HCT116 (cell line): Measurements from ENCODE around the gene PKNOX2. TPM values are rescaled to one million over a fixed set of nuclear protein-coding genes. Genes with fewer than 3 reads are reported as not detected.

Experiments
- ATAC-seq: fragments of 200-7000 bp; cut with Tn5 transposase; 2 replicates; pipeline ENCODE4 v1.9.1; 2020; ENCODE audit warnings: mild to moderate bottlenecking, moderate library complexity
- BruUV-seq: library from RNA; stranded (reverse); fragments of 400-500 nt; replicated peaks from 2 replicates; lab custom pipeline; 2021; lab: Mats Ljungman, UMichigan
- CTCF ChIA-PET: fragments of 300-600 bp; sonication (Branson Sonifier 250); formaldehyde crosslinking; loops from one replicate; lab custom pipeline; 2021; ENCODE audit warnings: antibody characterized with exemption; lab: Charles Lee
- POLR2A ChIA-PET: fragments of 300-600, 350-600 bp; sonication (Branson Sonifier 250); formaldehyde crosslinking; loops from one replicate; lab custom pipeline; 2021; ENCODE audit warnings: antibody characterized with exemption; lab: Charles Lee
- RAD21 ChIA-PET, 2 experiments: fragments of 300-600 bp; sonication (Branson Sonifier 250); formaldehyde crosslinking; loops; one replicate each; lab custom pipeline; 2023; ENCODE audit warnings: low total read pairs in 2 of 2; ENCODE audit not compliant: uncharacterized antibody in 2 of 2, unreplicated experiment in 2 of 2, low non-redundant PET in 1 of 2; lab: Charles Lee
- DNase-seq: peaks from one replicate; pipeline ENCODE4 v3.0.0-alpha.2; 2010; ENCODE audit warnings: low read depth, low spot score
- H2AFZ ChIP-seq: fragments of 200-600 bp; shearing (Covaris generic), sonication (generic); 2 replicates; pipeline ENCODE4 v1.6.1; 2017; ENCODE audit warnings: low read depth, mixed run types, mixed read lengths, antibody characterized with exemption, low read length; ENCODE audit not compliant: poor library complexity, severe bottlenecking
- H3K27ac ChIP-seq: 2 replicates; pipeline ENCODE4 v1.5.1; 2012; ENCODE audit warnings: low read depth, low read length
- H3K27me3 ChIP-seq: fragments of 200-600 bp; sonication (generic); 2 replicates; pipeline ENCODE4 v1.6.1; 2016; ENCODE audit warnings: mixed run types, low read length, mixed read lengths; ENCODE audit not compliant: insufficient read depth
- H3K36me3 ChIP-seq, 2 experiments: fragments of 200-500 bp in 1 of 2; fragments of 200-600 bp in 1 of 2; sonication (Bioruptor generic) in 1 of 2; sonication (generic) in 1 of 2; 2 replicates each; pipeline versions ENCODE4 v1.5.1 to v1.6.1; 2014 to 2016; ENCODE audit warnings: low read length in 2 of 2, inconsistent platforms in 1 of 2, mixed read lengths in 1 of 2, mixed run types in 1 of 2; ENCODE audit not compliant: insufficient read depth in 2 of 2, control insufficient read depth in 1 of 2
- H3K4me1 ChIP-seq, 2 experiments: fragments of 200-600 bp in 1 of 2; sonication (generic) in 1 of 2; 2 replicates each; pipeline versions ENCODE4 v1.5.1 to v1.6.1; 2012 to 2017; ENCODE audit warnings: low read length in 2 of 2, inconsistent platforms in 1 of 2, mild to moderate bottlenecking in 1 of 2, mixed read lengths in 1 of 2, mixed run types in 1 of 2, moderate library complexity in 1 of 2; ENCODE audit not compliant: insufficient read depth in 2 of 2, control insufficient read depth in 1 of 2
- H3K4me2 ChIP-seq: fragments of 200-600 bp; sonication (generic); 2 replicates; pipeline ENCODE4 v1.6.1; 2017; ENCODE audit warnings: mixed run types, low read length, mixed read lengths
- H3K4me3 ChIP-seq, 2 experiments: fragments of 200-600 bp in 1 of 2; sonication (generic) in 1 of 2; replicated peaks in 1 of 2; 2 replicates each; pipeline ENCODE4 v1.5.1; 2011 to 2016; ENCODE audit warnings: low read length in 2 of 2, control low read depth in 1 of 2, low read depth in 1 of 2, mild to moderate bottlenecking in 1 of 2, mixed read lengths in 1 of 2, mixed run types in 1 of 2
- H3K79me2 ChIP-seq: fragments of 200-600 bp; sonication (generic); 2 replicates; pipeline ENCODE4 v1.6.1; 2017; ENCODE audit warnings: mild to moderate bottlenecking, mixed run types, low read length, moderate library complexity, mixed read lengths; ENCODE audit not compliant: insufficient read depth
- H3K9ac ChIP-seq: fragments of 200-600 bp; sonication (generic); 2 replicates; pipeline ENCODE4 v1.6.1; 2016; ENCODE audit warnings: low read length, mixed read lengths
- H3K9me2 ChIP-seq: fragments of 200-600 bp; sonication (generic), shearing (Covaris generic); 2 replicates; pipeline ENCODE4 v1.6.1; 2017; ENCODE audit warnings: mixed run types, mild to moderate bottlenecking, moderate library complexity; ENCODE audit not compliant: insufficient read depth
- H3K9me3 ChIP-seq, 2 experiments: fragments of 200-500 bp in 1 of 2; fragments of 200-600 bp in 1 of 2; sonication (Bioruptor generic) in 1 of 2; sonication (generic) in 1 of 2; 2 replicates each; pipeline ENCODE4 v1.6.1; 2014 to 2017; ENCODE audit warnings: low read length in 2 of 2, mixed read lengths in 2 of 2, inconsistent platforms in 1 of 2, low read depth in 1 of 2, mild to moderate bottlenecking in 1 of 2, mixed run types in 1 of 2, moderate library complexity in 1 of 2; ENCODE audit not compliant: control insufficient read depth in 1 of 2, insufficient read depth in 1 of 2
- H4K20me1 ChIP-seq: fragments of 200-600 bp; sonication (generic), shearing (Covaris generic); 2 replicates; pipeline ENCODE4 v1.6.1; 2017; ENCODE audit warnings: mixed run types, mild to moderate bottlenecking, moderate library complexity; ENCODE audit not compliant: insufficient read depth
- CBX3 ChIP-seq: IDR thresholded peaks from 2 replicates; pipeline ENCODE4 v1.6.1; 2012; ENCODE audit warnings: low read depth
- ELF1 ChIP-seq: IDR thresholded peaks from 2 replicates; pipeline ENCODE4 v1.6.1; 2012; ENCODE audit warnings: low read depth, borderline replicate concordance
- EZH2 ChIP-seq: fragments of 200-600 bp; sonication (generic); IDR thresholded peaks from 2 replicates; pipeline ENCODE4 v1.6.1; 2017; ENCODE audit warnings: antibody characterized with exemption, mixed run types
- JUND ChIP-seq: IDR thresholded peaks from 2 replicates; pipeline ENCODE4 v1.6.1; 2012
- MAX ChIP-seq: IDR thresholded peaks from 2 replicates; pipeline ENCODE4 v1.6.1; 2012
- POLR2A ChIP-seq: IDR thresholded peaks from 2 replicates; pipeline ENCODE4 v1.7.0; 2011; ENCODE audit warnings: borderline replicate concordance; ENCODE audit not compliant: insufficient read depth, insufficient read length; ENCODE audit errors: extremely low read depth
- RAD21 ChIP-seq: IDR thresholded peaks from 2 replicates; pipeline ENCODE4 v1.6.1; 2012; ENCODE audit warnings: low read depth, mild to moderate bottlenecking
- SP1 ChIP-seq: IDR thresholded peaks from 2 replicates; pipeline ENCODE4 v1.6.1; 2012; ENCODE audit warnings: low read depth
- TCF7L2 ChIP-seq: IDR thresholded peaks from 2 replicates; pipeline ENCODE4 v1.7.0; 2011; ENCODE audit warnings: borderline replicate concordance, inconsistent platforms; ENCODE audit not compliant: insufficient read depth, insufficient read length; ENCODE audit errors: extremely low read depth
- ZBTB33 ChIP-seq: IDR thresholded peaks from 2 replicates; pipeline ENCODE4 v1.6.1; 2011; ENCODE audit warnings: mild to moderate bottlenecking, low read length, moderate library complexity; ENCODE audit not compliant: insufficient replicate concordance; ENCODE audit errors: extremely low read depth
- ZFX ChIP-seq: fragments of 450-650 bp; IDR thresholded peaks from 2 replicates; pipeline ENCODE4 v1.6.1; 2017
- ZNF274 ChIP-seq: fragments of 200-500 bp; sonication (Bioruptor generic); IDR thresholded peaks from 2 replicates; pipeline ENCODE4 v1.6.1; 2014; ENCODE audit warnings: mild to moderate bottlenecking, low read depth, low read length, inconsistent platforms
- intact Hi-C: fragments of 100-400 bp; cut with micrococcal nuclease; formaldehyde crosslinking; loops from 2 replicates; pipeline ENCODE4 v1.10.0; 2022
- total RNA-seq: library from RNA; stranded (reverse); gene quantifications from one replicate; pipeline ENCODE4 v1.2.1, GENCODE V29; 2021; ENCODE audit not compliant: unreplicated experiment
- TF ChIP-seq, protein P1 (sequence below): IDR thresholded peaks from 2 replicates; pipeline ENCODE4 v1.6.1; 2012; ENCODE audit warnings: low read depth

PKNOX2 gene
- total RNA-seq, 1 experiment from 2014 or later = 0.20 TPM

DNA sequence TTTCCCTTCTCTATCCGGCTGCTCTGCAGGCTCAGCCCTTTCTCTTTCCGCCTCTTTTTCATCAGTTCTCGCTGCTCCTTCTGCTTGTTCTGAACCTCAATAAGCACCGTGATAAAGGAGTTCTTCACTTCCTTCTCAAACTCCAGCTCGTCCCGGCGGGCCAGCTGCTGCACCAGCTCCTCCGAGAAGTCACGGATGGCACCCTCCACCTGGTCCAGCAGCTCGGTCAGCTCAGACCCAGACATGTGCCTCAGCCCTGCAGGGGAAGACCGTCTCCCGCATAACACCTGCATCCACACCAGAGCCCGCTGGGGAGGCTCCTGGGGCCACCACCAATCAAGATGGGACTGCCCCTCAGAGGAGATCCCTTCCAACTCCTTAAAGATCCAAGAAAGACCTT is 291.3 kb downstream of the PKNOX2 start:
- no TSS peak for BruUV-seq
- ATAC-seq (no peak), DNase-seq (no peak)
- ChIA-PET RAD21 (no interaction called here), CTCF (no interaction called here), POLR2A (no interaction called here)
- Histone ChIP-seq H3K27me3 (no peaks in the 10 kb centered on the region), H2AFZ (no peak overlapping the region), H3K9me2 (no peaks in the 10 kb centered on the region), H3K4me2 (no peak overlapping the region), H3K4me1 (peaks cover 4 to 13% of the 10 kb centered on the region in 2 experiments; a peak in 3 of 4 replicates), H3K4me3 (no peak overlapping the region), H3K9ac (no peak overlapping the region), H4K20me1 (no peaks in the 10 kb centered on the region), H3K27ac (no peak overlapping the region), H3K79me2 (no peaks in the 10 kb centered on the region), H3K9me3 (no peaks in the 10 kb centered on the region), H3K36me3 (no peaks in the 10 kb centered on the region)
- intact Hi-C loops = no loop called here
- no peak for TF ChIP-seq ZFX
- TF ChIP-seq TCF7L2 = no peak
- TF ChIP-seq ZBTB33 = no peak
- TF ChIP-seq CBX3 = no peak
- TF ChIP-seq JUND = no peak
- TF ChIP-seq SP1 = no peak
- no peak for TF ChIP-seq ZNF274
- no peak for TF ChIP-seq MAX
- TF ChIP-seq POLR2A = no peak

- intact Hi-C loops = no loop called here
- RAD21 ChIA-PET = no interaction called here
- Histone ChIP-seq H3K4me3 (no peak overlapping the region), H3K9ac (no peak overlapping the region), H2AFZ (no peak overlapping the region), H3K4me1 (no peaks in the 10 kb centered on the region), H3K36me3 (no peaks in the 10 kb centered on the region), H3K79me2 (no peaks in the 10 kb centered on the region), H3K9me3 (no peaks in the 10 kb centered on the region), H4K20me1 (no peaks in the 10 kb centered on the region), H3K9me2 (no peaks in the 10 kb centered on the region), H3K27me3 (no peaks in the 10 kb centered on the region), H3K27ac (no peak overlapping the region), H3K4me2 (no peak overlapping the region)
- ATAC-seq (no peak), DNase-seq (no peak)
- no TSS peak for BruUV-seq
- POLR2A ChIA-PET = no interaction called here
- CTCF ChIA-PET = no interaction called here
- TF ChIP-seq RAD21 (no peak), ELF1 (no peak), ZBTB33 (no peak), EZH2 (no peak), SP1 (no peak)
- TF ChIP-seq, protein P1, sequence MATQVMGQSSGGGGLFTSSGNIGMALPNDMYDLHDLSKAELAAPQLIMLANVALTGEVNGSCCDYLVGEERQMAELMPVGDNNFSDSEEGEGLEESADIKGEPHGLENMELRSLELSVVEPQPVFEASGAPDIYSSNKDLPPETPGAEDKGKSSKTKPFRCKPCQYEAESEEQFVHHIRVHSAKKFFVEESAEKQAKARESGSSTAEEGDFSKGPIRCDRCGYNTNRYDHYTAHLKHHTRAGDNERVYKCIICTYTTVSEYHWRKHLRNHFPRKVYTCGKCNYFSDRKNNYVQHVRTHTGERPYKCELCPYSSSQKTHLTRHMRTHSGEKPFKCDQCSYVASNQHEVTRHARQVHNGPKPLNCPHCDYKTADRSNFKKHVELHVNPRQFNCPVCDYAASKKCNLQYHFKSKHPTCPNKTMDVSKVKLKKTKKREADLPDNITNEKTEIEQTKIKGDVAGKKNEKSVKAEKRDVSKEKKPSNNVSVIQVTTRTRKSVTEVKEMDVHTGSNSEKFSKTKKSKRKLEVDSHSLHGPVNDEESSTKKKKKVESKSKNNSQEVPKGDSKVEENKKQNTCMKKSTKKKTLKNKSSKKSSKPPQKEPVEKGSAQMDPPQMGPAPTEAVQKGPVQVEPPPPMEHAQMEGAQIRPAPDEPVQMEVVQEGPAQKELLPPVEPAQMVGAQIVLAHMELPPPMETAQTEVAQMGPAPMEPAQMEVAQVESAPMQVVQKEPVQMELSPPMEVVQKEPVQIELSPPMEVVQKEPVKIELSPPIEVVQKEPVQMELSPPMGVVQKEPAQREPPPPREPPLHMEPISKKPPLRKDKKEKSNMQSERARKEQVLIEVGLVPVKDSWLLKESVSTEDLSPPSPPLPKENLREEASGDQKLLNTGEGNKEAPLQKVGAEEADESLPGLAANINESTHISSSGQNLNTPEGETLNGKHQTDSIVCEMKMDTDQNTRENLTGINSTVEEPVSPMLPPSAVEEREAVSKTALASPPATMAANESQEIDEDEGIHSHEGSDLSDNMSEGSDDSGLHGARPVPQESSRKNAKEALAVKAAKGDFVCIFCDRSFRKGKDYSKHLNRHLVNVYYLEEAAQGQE = no peak
Measured at GRCh38 chr11:125457814-125458343, 293.3 kb downstream of the PKNOX2 start.
